Dermis lymphatic vessel endothelial cell (primary cell): ENCODE results near the gene MAP3K4. TPM values are rescaled to one million over a fixed set of nuclear protein-coding genes. Genes with fewer than 3 reads are reported as not detected.

Experiments used
- total RNA-seq: library from RNA; depleted of rRNA; stranded (reverse); fragments of >200 nt; gene quantifications from 2 replicates; pipeline ENCODE4 v1.2.1, GENCODE V29; 2014

The MAP3K4 gene, protein sequence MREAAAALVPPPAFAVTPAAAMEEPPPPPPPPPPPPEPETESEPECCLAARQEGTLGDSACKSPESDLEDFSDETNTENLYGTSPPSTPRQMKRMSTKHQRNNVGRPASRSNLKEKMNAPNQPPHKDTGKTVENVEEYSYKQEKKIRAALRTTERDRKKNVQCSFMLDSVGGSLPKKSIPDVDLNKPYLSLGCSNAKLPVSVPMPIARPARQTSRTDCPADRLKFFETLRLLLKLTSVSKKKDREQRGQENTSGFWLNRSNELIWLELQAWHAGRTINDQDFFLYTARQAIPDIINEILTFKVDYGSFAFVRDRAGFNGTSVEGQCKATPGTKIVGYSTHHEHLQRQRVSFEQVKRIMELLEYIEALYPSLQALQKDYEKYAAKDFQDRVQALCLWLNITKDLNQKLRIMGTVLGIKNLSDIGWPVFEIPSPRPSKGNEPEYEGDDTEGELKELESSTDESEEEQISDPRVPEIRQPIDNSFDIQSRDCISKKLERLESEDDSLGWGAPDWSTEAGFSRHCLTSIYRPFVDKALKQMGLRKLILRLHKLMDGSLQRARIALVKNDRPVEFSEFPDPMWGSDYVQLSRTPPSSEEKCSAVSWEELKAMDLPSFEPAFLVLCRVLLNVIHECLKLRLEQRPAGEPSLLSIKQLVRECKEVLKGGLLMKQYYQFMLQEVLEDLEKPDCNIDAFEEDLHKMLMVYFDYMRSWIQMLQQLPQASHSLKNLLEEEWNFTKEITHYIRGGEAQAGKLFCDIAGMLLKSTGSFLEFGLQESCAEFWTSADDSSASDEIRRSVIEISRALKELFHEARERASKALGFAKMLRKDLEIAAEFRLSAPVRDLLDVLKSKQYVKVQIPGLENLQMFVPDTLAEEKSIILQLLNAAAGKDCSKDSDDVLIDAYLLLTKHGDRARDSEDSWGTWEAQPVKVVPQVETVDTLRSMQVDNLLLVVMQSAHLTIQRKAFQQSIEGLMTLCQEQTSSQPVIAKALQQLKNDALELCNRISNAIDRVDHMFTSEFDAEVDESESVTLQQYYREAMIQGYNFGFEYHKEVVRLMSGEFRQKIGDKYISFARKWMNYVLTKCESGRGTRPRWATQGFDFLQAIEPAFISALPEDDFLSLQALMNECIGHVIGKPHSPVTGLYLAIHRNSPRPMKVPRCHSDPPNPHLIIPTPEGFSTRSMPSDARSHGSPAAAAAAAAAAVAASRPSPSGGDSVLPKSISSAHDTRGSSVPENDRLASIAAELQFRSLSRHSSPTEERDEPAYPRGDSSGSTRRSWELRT (N-terminal part only)
- total RNA-seq = 17.4 and 26.0 TPM in 2 replicates

DNA sequence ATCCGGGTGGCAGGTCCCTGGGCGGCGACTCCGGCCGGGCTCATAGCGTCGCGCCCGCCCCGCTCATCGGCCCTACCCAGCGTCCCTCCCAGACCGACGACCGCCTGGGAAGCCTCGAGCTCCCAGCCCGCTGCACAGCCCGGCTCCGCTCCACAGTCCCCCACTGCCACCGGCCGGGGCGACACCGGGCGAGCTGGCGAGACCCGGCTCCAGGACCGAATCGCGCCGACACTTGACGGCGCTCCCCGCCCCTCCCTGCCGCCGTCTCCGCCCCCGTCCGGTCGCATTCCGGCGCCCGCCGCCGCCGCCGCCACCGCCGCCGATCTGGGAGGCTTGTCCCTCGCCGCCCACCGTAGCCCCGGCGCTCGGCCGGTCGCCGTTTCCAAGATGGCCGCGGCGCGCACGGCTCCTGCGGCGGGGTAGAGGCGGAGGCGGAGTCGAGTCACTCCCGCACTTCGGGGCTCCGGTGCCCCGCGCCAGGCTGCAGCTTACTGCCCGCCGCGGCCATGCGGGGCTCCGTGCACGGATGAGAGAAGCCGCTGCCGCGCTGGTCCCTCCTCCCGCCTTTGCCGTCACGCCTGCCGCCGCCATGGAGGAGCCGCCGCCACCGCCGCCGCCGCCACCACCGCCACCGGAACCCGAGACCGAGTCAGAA is at the start of gene MAP3K4:
MAP3K4 (plus strand) TSS at position 364 of the 655 bp plus-strand sequence; CDS start at position 527, 163 bp downstream.

